ENCODE data around the gene NOL9.

DNA sequence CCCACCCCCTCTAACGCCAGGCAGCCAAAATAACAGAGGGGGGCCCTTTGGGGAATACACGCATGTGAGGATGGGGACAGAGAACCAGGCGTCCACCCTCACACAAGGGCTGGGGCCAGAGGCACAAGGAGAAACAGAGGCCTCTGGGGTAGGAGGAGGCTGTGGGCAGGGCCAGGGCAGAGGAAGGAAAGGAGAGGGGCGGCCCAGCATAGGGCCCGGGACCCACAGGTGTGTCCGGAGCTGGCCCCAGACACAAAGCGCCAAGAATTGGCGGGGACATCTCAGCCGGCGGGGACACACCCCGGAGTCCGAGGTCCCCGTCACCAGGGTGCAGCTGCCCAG lies 69.5 kb downstream of the NOL9 start:
- no peak for TF ChIP-seq POLR2AphosphoS5 (IDR thresholded peaks at IDR 0.05; ENCODE audit: borderline replicate concordance, low read depth, low read length)
- no peak for TF ChIP-seq EZH2 (IDR thresholded peaks at IDR 0.05)
